ENCODE measurements around the gene CIDEA. TPM values are rescaled to one million over a fixed set of nuclear protein-coding genes. Genes with fewer than 3 reads are reported as not detected.

The CIDEA gene
- total RNA-seq, 1 donor from 2014 or later, result not detected

DNA sequence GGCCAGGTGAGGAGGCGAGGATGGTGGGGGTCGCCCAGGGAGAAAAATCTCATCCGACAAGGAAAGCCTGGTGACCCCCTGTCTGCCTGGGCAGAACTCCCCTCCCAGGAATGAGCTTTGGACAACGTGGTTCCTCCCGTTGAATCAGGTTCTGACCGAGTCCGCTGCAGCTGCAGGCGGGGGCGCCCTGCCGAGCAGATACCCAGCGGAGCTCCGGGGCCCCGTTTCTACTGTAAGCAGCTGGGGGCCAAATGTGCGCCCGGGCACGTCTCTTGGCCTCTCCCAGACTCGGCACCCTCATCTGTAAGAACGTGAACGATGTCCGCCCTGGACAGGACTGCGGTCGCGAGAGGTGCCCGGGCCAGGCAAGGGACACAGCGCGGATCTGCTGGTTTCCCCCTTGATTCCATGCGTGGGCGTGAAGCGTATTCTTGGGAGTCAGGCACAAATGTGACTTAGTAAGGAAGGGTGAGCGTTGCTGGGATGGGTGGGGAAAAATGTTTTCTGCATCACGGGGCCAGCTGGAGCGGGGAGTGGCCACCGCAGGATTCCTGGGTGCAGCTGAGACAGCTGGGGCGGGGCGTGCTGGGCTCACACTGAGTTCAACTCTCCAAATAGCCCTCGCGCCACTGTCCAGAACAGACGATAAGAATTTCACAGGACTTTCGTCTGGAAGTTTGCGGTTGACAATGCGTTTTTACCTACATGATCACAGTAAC lies 33.7 kb downstream of the CIDEA start:
- Mint-ChIP-seq H3K27ac (no peak overlapping the region), H3K36me3 (ENCODE audit: low read depth) (no peaks in the 10 kb centered on the region), H3K4me3 (peak overlapping the region; percentile 57), H3K4me1 (peaks cover 6% of the 10 kb centered on the region), H3K9me3 (no peaks in the 10 kb centered on the region), H3K27me3 (peaks cover 29% of the 10 kb centered on the region)
- DNase-seq, result no peak
- TF ChIP-seq, protein P1, sequence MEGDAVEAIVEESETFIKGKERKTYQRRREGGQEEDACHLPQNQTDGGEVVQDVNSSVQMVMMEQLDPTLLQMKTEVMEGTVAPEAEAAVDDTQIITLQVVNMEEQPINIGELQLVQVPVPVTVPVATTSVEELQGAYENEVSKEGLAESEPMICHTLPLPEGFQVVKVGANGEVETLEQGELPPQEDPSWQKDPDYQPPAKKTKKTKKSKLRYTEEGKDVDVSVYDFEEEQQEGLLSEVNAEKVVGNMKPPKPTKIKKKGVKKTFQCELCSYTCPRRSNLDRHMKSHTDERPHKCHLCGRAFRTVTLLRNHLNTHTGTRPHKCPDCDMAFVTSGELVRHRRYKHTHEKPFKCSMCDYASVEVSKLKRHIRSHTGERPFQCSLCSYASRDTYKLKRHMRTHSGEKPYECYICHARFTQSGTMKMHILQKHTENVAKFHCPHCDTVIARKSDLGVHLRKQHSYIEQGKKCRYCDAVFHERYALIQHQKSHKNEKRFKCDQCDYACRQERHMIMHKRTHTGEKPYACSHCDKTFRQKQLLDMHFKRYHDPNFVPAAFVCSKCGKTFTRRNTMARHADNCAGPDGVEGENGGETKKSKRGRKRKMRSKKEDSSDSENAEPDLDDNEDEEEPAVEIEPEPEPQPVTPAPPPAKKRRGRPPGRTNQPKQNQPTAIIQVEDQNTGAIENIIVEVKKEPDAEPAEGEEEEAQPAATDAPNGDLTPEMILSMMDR (IDR thresholded peaks at IDR 0.05), result no peak
- CTCF ChIA-PET, result interaction anchor here (1.1 kb wide), 1 partner anchor 16 kb away, joined by 3 read pairs; no protein-coding TSS in a partner anchor
- ATAC-seq (ENCODE audit: low read depth), result no peak
- intact Hi-C loops (cut with micrococcal nuclease), result no loop called here
- POLR2A ChIA-PET, result no interaction called here

DNA sequence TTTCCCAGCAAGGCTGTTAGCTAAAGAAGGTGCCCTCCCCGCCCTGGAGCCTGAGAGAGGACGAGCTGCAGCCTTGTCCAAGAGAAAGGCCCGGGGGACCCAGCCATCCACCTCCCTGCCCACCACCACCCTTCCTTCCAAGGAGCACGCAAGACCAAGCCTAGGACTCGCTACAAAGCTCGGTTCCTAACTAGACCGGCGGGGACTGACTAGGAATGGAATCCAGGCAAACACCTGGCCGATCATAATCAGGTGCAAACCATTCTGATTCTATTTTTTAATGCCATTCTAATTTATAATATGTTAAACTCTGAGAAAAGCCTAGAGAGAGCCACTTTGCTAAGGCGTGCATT lies 34.2 kb downstream of the CIDEA start:
- CTCF ChIA-PET, result interaction anchor here (1.1 kb wide), 1 partner anchor 16 kb away, joined by 3 read pairs; no protein-coding TSS in a partner anchor
- no peaks in the 10 kb centered on the region for H3K9me3 Mint-ChIP-seq
- H3K36me3 Mint-ChIP-seq (ENCODE audit: low read depth), result no peaks in the 10 kb centered on the region
- peaks cover 30% of the 10 kb centered on the region for H3K27me3 Mint-ChIP-seq
- H3K4me1 Mint-ChIP-seq, result peaks cover 6% of the 10 kb centered on the region
- POLR2A ChIA-PET, result no interaction called here
- H3K4me3 Mint-ChIP-seq, result no peak overlapping the region
- intact Hi-C loops (cut with micrococcal nuclease), result no loop called here
- ATAC-seq (ENCODE audit: low read depth) (no peak), DNase-seq (no peak)
- TF ChIP-seq, protein P1 (IDR thresholded peaks at IDR 0.05), result no peak
- H3K27ac Mint-ChIP-seq, result no peak overlapping the region

DNA sequence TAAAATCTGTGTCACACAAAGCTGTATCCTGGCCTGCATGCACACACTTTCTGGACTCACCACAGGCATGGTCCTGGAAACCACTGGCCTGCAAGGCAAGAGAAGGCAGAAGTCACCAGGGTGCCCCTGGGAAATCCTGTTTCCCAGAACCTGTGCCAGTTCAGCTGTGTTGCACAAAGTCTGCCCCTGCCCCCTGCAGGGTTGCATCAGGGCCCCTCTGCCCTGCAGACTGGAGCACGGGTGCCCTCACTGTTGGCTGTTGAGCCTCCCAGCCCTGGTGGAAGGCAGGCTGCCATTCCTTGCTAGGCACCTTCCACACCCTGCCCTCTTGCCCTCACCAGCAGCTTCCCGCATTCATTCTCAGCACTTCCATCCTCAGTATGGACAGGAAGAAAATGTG lies 35.9 kb downstream of the CIDEA start:
- Mint-ChIP-seq H3K27me3 (peaks cover 27% of the 10 kb centered on the region), H3K36me3 (ENCODE audit: low read depth) (no peaks in the 10 kb centered on the region), H3K4me1 (peaks cover 6% of the 10 kb centered on the region), H3K27ac (no peak overlapping the region), H3K4me3 (no peak overlapping the region), H3K9me3 (no peaks in the 10 kb centered on the region)
- ATAC-seq (ENCODE audit: low read depth) (no peak), DNase-seq (no peak)
- ChIA-PET CTCF (no interaction called here), POLR2A (no interaction called here)
- TF ChIP-seq, protein P1 (IDR thresholded peaks at IDR 0.05), result no peak
- intact Hi-C loops (cut with micrococcal nuclease), result no loop called here

DNA sequence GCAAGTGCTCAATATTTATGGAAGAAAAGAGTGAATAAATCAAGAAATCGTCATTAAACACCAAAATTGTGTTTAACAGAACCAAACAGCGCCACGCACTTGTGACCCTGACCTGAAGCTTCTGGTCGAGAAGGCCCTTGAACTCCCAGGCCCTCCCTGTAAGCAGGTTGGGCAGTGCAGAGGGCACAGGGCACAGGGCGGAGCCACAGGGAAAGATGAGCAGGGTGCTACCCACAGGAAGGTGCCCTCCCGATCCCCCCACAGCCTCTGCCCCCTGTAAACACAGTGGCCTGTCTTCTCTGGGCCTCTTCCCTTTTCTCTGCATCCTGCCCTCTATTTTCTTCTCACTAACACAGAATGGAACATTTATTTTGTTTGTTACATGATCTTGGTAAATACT lies 37.0 kb downstream of the CIDEA start:
- peaks cover 27% of the 10 kb centered on the region for H3K27me3 Mint-ChIP-seq
- H3K36me3 Mint-ChIP-seq (ENCODE audit: low read depth), result no peaks in the 10 kb centered on the region

DNA sequence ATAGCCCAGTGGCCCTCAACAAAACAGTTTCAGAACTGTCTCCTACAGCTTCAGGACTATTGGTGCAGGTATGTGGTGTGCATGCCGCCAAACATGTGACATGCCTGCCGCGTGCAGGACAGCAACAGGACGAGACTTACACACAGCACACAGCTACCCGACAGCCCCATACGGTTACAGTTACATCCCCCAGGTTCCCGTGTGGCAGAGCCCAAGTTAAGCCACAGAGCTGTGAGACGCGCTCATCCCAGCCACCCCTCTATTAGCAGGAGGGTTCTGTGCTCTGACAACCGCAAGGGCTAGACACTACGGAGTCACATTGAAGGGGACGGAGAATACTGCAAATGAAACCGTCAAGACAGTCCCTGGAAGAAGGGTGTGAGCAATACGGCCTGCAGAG lies 37.5 kb downstream of the CIDEA start:
- H3K9me3 Mint-ChIP-seq, result no peaks in the 10 kb centered on the region
- no peak for DNase-seq
- no peaks in the 10 kb centered on the region for H3K36me3 Mint-ChIP-seq (ENCODE audit: low read depth)
- no peak overlapping the region for H3K4me3 Mint-ChIP-seq
- peaks cover 6% of the 10 kb centered on the region for H3K4me1 Mint-ChIP-seq
- ChIA-PET CTCF (no interaction called here), POLR2A (interaction anchor here (0.9 kb wide), 1 partner anchor 16 kb away, joined by 6 read pairs; no protein-coding TSS in a partner anchor)
- intact Hi-C loops (cut with micrococcal nuclease), result no loop called here
- H3K27me3 Mint-ChIP-seq, result peaks cover 32% of the 10 kb centered on the region
- no peak overlapping the region for H3K27ac Mint-ChIP-seq
- ATAC-seq (ENCODE audit: low read depth), result no peak
- TF ChIP-seq, protein P1 (IDR thresholded peaks at IDR 0.05), result no peak

More for the DNA sequence above, 37.0 kb downstream of the CIDEA start:
- POLR2A ChIA-PET, result no interaction called here
- ATAC-seq (ENCODE audit: low read depth) (no peak), DNase-seq (no peak)
- TF ChIP-seq, protein P1 (IDR thresholded peaks at IDR 0.05), result no peak
- no peak overlapping the region for H3K4me3 Mint-ChIP-seq
- H3K27ac Mint-ChIP-seq, result no peak overlapping the region
- no peaks in the 10 kb centered on the region for H3K9me3 Mint-ChIP-seq
- CTCF ChIA-PET, result no interaction called here
- H3K4me1 Mint-ChIP-seq, result peaks cover 6% of the 10 kb centered on the region
- intact Hi-C loops (cut with micrococcal nuclease), result no loop called here
